C4-2B (cell line): ENCODE results near the gene NOTUM.

ENCODE experiments used
- ZFX ChIP-seq: fragments of 450-650 bp; IDR thresholded peaks from 2 replicates; pipeline ENCODE4 v1.6.1; 2017
- TF ChIP-seq, protein P1 (sequence below): fragments of 450-650 bp; conservative IDR thresholded peaks from 2 replicates; pipeline ENCODE4 v1.5.1; 2017; ENCODE audit warnings: mild to moderate bottlenecking

DNA sequence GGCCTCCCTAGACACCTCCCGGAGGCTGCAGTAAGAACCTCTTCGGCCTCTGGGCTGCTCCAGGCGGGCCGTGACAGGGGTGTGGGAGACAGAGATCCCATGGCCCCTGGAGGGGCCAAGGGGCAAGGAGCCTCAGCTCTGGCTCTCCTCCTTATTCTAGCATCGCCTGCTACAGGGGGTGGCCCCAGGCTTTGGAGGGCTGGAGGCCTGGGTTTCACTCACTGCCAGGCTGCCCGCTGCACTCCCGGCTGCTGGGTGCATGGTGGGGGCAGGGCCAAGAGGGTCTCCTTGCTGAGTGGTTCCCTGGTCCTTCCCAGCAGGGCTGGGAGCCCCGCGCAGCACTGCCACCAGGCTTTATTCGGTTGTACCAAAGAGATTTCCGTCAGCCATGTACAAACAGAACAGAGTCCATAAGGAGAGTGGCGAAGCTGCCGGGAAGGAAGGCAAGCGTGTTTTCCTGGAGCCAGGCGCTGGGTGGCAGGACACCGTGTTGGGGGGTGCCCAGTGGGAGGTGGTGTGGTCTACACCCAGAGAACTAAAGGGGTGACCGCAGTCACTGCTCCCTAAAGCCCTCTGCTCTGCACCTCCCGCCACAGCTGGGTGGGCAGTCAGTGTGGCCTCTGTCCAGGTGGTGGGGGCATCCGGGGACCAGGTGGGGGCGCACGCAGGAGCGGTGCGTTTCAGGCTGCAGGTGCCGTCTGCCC is 56.9 kb downstream of the NOTUM start:
- TF ChIP-seq, protein P1, sequence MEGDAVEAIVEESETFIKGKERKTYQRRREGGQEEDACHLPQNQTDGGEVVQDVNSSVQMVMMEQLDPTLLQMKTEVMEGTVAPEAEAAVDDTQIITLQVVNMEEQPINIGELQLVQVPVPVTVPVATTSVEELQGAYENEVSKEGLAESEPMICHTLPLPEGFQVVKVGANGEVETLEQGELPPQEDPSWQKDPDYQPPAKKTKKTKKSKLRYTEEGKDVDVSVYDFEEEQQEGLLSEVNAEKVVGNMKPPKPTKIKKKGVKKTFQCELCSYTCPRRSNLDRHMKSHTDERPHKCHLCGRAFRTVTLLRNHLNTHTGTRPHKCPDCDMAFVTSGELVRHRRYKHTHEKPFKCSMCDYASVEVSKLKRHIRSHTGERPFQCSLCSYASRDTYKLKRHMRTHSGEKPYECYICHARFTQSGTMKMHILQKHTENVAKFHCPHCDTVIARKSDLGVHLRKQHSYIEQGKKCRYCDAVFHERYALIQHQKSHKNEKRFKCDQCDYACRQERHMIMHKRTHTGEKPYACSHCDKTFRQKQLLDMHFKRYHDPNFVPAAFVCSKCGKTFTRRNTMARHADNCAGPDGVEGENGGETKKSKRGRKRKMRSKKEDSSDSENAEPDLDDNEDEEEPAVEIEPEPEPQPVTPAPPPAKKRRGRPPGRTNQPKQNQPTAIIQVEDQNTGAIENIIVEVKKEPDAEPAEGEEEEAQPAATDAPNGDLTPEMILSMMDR, result no peak
- TF ChIP-seq ZFX, result no peak
